Activated effector memory CD4-positive, alpha-beta T cell treated with Interleukin-2 at 50 U/mL for 16 hours (primary cell): ENCODE results near the gene REXO5.
"Not testable (repeated sequence)": the region's sequence is repeated elsewhere in the genome, so short reads cannot be mapped to it uniquely, and the experiment has no call there.

ENCODE experiments used
- DNase-seq: peaks from one replicate; pipeline ENCODE4 v3.0.0-alpha.2; 2020

REXO5 gene, protein sequence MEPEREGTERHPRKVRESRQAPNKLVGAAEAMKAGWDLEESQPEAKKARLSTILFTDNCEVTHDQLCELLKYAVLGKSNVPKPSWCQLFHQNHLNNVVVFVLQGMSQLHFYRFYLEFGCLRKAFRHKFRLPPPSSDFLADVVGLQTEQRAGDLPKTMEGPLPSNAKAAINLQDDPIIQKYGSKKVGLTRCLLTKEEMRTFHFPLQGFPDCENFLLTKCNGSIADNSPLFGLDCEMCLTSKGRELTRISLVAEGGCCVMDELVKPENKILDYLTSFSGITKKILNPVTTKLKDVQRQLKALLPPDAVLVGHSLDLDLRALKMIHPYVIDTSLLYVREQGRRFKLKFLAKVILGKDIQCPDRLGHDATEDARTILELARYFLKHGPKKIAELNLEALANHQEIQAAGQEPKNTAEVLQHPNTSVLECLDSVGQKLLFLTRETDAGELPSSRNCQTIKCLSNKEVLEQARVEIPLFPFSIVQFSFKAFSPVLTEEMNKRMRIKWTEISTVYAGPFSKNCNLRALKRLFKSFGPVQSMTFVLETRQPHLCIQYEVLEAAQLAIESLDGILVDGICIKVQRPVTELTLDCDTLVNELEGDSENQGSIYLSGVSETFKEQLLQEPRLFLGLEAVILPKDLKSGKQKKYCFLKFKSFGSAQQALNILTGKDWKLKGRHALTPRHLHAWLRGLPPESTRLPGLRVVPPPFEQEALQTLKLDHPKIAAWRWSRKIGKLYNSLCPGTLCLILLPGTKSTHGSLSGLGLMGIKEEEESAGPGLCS

DNA sequence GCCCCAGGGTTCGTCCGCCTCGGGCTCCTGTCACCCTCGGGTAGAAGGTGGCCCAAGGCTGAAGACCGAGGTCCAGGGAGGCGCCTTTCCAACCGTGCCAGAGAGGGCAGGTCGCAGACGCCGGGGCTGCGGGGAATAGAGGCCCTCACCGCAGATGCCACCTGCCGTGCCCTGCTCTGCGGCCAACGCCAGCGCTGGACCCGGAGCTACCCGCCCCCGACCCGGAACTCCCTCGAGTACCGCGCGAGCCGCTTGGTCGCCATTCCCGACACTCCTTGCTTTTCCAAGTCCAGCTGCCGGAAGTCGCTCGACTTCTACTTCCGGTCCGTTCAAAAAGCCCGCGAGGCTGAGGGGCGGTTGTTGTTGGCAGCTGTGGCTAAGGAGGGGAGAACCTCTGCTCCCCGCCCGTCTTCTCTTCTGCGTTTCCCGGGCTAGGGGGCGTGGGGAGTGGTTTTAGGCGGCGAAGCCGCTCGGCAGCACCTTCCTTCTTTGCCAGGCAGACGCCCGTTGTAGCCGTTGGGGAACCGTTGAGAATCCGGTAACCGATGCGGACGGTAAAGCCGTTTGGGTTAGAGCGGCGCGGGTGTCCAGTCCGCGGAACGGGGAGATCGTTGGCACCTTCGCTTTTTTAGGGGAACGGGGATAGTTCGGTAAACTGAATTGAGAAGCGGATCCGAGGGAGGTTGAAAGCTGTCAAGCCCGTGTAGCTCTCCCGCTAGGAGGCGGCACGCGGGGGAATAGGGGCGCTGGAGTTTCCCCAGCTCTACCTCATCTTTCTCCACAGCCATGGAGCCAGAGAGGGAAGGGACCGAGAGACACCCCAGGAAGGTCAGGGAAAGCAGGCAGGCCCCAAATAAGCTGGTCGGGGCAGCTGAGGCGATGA lies at the start of gene REXO5, which contains the start of gene ERI2:
REXO5 (plus strand) TSS at position 360 of the 883 bp plus-strand sequence; CDS start at position 787, 427 bp downstream.
ERI2 (minus strand) TSS at position 305 of the 883 bp plus-strand sequence; CDS start at position 263, 42 bp downstream.
- DNase-seq: peak; percentile 61

GRCh38 chr16:20760346-20760745 lies 46.0 kb upstream of the REXO5 start:
- no peak for DNase-seq

DNA sequence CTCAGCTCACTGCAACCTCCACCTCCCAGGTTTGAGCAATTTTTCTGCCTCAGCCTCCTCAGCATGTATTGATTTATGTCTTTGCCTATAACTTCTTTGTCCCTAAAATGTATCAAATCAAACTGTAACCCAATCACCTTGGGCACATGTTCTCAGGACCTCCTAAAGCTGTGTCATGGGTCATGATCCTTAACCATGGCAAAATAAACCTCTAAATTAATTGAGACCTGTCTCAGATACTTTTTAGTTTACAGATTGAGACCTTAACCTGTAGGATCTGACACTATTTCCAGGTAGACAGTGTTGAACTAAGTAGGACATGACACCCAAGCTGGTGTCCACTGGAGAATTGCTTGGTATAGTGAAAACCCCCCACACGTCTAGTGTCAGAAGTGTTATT lies 45.2 kb upstream of the REXO5 start:
- DNase-seq: no peak

DNA sequence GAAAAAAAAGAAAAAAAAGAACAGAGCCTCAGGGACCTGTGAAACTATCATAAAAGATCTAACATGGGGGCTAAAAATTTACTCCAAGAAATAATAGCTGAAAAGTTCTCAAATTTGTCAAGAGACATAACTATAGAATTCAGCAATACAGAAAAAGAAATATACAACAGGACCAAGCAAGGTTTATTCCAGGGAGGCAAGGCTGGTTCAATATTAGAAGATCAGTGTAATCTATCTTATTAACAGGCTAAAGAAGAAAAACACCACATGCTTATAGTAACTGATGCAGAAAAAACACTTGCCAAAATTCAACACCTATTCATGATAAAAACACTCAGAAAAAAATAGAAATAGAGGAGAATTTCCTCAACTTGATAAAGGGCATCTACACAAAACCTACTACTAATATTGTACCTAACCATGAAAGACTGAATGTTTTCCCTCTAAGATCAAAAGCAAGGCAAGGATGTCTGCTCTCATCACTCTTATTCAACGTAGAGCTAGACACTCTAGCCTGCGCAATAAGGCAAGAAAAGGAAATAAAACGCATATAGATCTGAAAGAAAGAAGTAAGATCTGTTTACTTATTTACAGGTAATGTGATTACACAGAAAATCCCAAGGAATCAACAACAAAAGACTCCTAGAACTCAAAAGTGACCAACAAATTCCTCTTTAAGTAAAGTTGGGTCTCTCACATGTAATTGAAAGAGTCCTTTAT lies 43.8 kb upstream of the REXO5 start:
- no peak for DNase-seq

GRCh38 chr16:20763461-20764232 lies 42.7 kb upstream of the REXO5 start, which contains the start of gene ACSM3:
TSS of gene ACSM3 (plus strand) at chr16:20764014. CDS start at chr16:20770035, 6,021 bp downstream.
- DNase-seq: peak; percentile 51

DNA sequence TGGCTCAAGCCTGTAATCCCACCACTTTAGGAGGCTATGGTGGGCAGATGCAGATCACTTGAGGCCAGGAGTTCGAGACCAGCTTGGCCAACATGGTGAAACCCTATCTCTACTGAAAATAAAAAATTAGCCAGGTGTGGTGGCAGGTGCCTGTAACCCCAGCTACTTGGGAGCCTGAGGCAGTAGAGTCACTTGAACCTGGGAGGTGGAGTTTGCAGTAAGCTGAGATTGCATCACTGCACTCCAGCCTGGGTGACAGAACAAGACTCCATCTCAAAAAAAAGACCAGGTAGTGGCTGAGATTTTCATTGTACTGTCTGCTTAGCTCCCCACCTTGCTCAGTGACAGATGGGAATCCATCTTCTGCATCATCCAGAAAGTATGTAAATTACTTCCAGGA lies 41.9 kb upstream of the REXO5 start:
- DNase-seq: not testable (repeated sequence)

GRCh38 chr16:20765732-20766131 lies 40.6 kb upstream of the REXO5 start:
- no peak for DNase-seq

- no peak for DNase-seq
Measured at GRCh38 chr16:20766294-20766693, 40.0 kb upstream of the REXO5 start.

- DNase-seq: no peak
Measured at GRCh38 chr16:20767577-20767976, 38.8 kb upstream of the REXO5 start.

DNA sequence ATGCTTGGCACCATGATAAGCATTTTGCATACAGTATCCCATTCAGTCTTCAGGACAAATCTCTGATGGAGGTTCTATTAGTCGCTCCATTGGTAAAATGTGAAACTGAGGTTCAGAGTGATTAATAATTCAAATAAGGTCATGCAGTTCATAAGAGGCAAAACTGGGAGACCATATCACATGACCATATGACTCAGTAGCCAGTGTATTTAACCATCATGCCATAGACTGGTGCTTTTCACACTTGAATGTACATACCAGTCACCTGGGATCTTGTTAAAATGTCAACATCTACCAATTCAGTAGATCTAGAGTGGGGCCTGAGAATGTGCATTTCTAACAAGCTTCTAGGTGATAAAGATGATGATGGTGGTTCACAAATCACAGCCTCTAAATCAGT lies 38.2 kb upstream of the REXO5 start:
- DNase-seq: no peak

DNA sequence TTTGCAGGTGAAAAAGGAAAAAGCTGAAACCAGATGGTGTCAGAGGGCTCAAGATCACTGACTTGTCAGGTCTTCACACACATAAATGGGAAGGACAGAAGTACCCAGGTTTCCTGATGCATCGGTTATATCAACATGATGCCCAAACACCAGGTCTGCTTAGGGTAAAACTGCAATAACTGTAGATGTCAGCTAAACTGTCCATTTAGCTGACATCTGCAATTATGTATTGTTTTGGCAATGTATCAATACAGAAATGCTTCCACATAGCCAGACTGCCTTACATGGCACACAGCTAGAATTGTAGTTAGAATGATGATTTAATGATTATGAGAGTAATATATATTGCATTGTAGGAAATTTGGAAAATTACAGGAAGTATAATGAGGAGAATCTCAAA lies 37.5 kb upstream of the REXO5 start:
- no peak for DNase-seq

DNA sequence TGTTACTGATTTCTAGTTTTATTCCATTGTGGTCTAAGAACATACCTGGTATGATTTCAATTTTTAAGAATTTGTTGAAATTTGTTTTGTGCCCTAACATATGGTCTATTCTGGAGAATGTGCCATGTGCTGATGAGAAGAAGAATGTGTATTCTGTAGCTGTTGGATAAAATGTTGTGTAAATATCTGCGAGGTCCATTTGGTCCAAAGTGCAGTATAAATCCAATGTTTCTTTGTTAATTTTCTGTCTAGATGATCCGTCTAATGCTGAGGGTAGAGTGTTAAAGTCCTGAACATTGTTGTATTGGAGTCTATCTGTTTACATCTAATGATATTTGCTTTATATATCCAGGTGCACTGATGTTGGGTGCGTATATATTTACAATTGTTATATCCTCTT lies 32.6 kb upstream of the REXO5 start:
- no peak for DNase-seq

- peak; percentile 34 for DNase-seq
Measured at GRCh38 chr16:20774703-20775362, 31.5 kb upstream of the REXO5 start.

- no peak for DNase-seq
Measured at GRCh38 chr16:20781697-20782096, 24.6 kb upstream of the REXO5 start.

DNA sequence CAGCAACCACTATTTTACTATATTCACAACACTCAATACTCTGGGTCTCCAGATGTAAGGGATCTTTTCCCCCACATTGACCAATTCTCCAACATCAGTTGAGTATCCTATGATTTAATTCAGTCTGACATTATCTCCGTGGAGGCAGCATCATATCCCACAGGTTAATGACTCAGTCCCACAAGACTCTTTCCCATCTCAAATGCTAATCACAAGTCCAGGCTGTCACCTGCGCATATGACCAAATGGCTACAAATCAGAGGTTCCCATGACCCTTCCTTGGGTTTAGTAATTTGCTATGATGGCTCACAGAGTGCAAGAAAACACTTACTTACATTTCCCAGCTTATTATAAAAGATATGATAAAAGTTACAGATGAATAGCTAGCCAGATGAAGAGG lies 23.9 kb upstream of the REXO5 start:
- no peak for DNase-seq

GRCh38 chr16:20784204-20784603 lies 22.1 kb upstream of the REXO5 start:
- no peak for DNase-seq

- no peak for DNase-seq
Measured at GRCh38 chr16:20789130-20789529, 17.2 kb upstream of the REXO5 start.

DNA sequence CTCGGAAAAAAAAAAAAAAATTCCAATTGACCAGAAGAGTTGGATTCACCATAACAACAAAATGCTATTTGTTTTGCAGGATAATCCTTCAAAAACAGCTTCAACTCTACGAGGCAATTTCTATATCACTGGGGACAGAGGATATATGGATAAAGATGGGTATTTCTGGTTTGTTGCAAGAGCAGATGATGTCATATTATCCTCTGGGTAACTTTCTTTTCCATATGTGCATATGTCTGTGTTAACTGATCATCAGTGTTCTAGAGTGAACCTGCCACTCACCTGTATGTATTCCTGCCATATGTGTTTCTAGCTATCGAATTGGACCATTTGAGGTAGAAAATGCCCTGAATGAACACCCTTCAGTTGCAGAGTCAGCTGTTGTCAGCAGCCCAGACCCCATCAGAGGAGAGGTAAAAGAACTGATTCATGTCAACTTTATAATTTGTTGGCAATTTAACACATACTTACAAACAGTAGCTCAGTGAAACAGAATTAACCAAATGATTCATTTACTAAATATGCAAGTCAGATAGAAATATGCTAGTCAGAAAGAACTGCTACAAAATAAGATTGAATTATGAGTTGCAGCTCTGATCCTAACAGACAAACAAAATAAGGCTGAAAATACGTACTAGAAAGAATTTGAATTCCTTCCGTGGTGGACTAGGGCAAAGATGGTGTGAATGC lies 14.3 kb upstream of the REXO5 start:
- no peak for DNase-seq

DNA sequence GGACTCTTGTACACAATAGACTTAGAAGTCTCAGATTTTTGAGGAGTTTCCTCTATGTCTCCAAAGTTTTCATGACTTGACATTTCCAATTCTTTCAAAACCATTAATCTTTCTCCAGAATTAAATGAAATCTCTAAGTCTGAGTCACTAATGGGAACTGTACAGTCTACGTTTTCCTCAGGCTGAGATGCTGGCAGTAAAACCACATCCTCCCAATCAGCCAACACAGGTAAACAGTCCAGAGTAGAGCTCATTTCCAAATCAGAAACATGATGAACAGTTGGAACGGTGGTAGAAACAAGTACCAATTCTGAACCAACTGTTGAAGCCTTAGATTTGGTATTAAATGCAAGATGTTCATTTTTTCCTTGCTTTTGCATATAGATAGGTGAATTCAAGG lies 8.0 kb upstream of the REXO5 start:
- no peak for DNase-seq

GRCh38 chr16:20799599-20799998 lies 6.7 kb upstream of the REXO5 start:
- DNase-seq: no peak
